ENCODE data around the gene TTLL6.
"Not testable (repeated sequence)": the region's sequence is repeated elsewhere in the genome, so short reads cannot be mapped to it uniquely, and the experiment has no call there.

Gene TTLL6

GRCh38 chr17:48837458-48837857 is 20.4 kb upstream of the TTLL6 start:
- not testable (repeated sequence) for H3K4me1 ChIP-seq (ENCODE audit: control insufficient read depth, insufficient read depth, low read length); H3K27me3 ChIP-seq (ENCODE audit: control insufficient read depth, insufficient read depth, low read length); H3K9ac ChIP-seq (ENCODE audit: low read length); H3K27ac ChIP-seq (ENCODE audit: low read depth, low read length); H3K36me3 ChIP-seq (ENCODE audit: control insufficient read depth, insufficient read depth, low read length); H3K9me3 ChIP-seq (ENCODE audit: control insufficient read depth, insufficient read depth, low read depth, low read length); H3K4me3 ChIP-seq (ENCODE audit: low read depth, low read length)

GRCh38 chr17:48835971-48836370 is 18.9 kb upstream of the TTLL6 start:
- no peaks in the 10 kb centered on the region for H3K36me3 ChIP-seq (ENCODE audit: control insufficient read depth, insufficient read depth, low read length)
- H3K27me3 ChIP-seq (ENCODE audit: control insufficient read depth, insufficient read depth, low read length), result no peaks in the 10 kb centered on the region
- no peaks in the 10 kb centered on the region for H3K9me3 ChIP-seq (ENCODE audit: control insufficient read depth, insufficient read depth, low read depth, low read length)
- no peak overlapping the region for H3K27ac ChIP-seq (ENCODE audit: low read depth, low read length)
- H3K9ac ChIP-seq (ENCODE audit: low read length), result no peak overlapping the region
- peaks cover 6% of the 10 kb centered on the region; the same call in 1 of the 2 replicates for H3K4me1 ChIP-seq (ENCODE audit: control insufficient read depth, insufficient read depth, low read length)
- no peak overlapping the region for H3K4me3 ChIP-seq (ENCODE audit: low read depth, low read length)

- H3K36me3 ChIP-seq (ENCODE audit: control insufficient read depth, insufficient read depth, low read length), result no peaks in the 10 kb centered on the region
- H3K9me3 ChIP-seq (ENCODE audit: control insufficient read depth, insufficient read depth, low read depth, low read length), result no peaks in the 10 kb centered on the region
- H3K27me3 ChIP-seq (ENCODE audit: control insufficient read depth, insufficient read depth, low read length), result no peaks in the 10 kb centered on the region
- H3K27ac ChIP-seq (ENCODE audit: low read depth, low read length), result no peak overlapping the region
- H3K9ac ChIP-seq (ENCODE audit: low read length), result no peak overlapping the region
- H3K4me1 ChIP-seq (ENCODE audit: control insufficient read depth, insufficient read depth, low read length), result peaks cover 6% of the 10 kb centered on the region; the same call in 1 of the 2 replicates
- H3K4me3 ChIP-seq (ENCODE audit: low read depth, low read length), result no peak overlapping the region
These were observed 17.9 kb upstream of the TTLL6 start for GRCh38 chr17:48834973-48835372.

- H3K9me3 ChIP-seq (ENCODE audit: control insufficient read depth, insufficient read depth, low read depth, low read length), result no peaks in the 10 kb centered on the region
- no peaks in the 10 kb centered on the region for H3K36me3 ChIP-seq (ENCODE audit: control insufficient read depth, insufficient read depth, low read length)
- H3K4me3 ChIP-seq (ENCODE audit: low read depth, low read length), result peak overlapping the region; percentile 99
- H3K9ac ChIP-seq (ENCODE audit: low read length), result peak overlapping the region; percentile 66
- peaks cover 6% of the 10 kb centered on the region; the same call in 1 of the 2 replicates for H3K4me1 ChIP-seq (ENCODE audit: control insufficient read depth, insufficient read depth, low read length)
- no peak overlapping the region for H3K27ac ChIP-seq (ENCODE audit: low read depth, low read length)
- H3K27me3 ChIP-seq (ENCODE audit: control insufficient read depth, insufficient read depth, low read length), result no peaks in the 10 kb centered on the region
These were observed 14.5 kb upstream of the TTLL6 start for GRCh38 chr17:48831549-48831883.

GRCh38 chr17:48830840-48831548 is 14.0 kb upstream of the TTLL6 start, which contains the start of gene CALCOCO2:
Gene CALCOCO2, plus strand, starts transcription at chr17:48831035. Its CDS starts 10,673 bp downstream, at chr17:48841708.
- H3K9me3 ChIP-seq (ENCODE audit: control insufficient read depth, insufficient read depth, low read depth, low read length), result no peaks in the 10 kb centered on the region
- H3K4me1 ChIP-seq (ENCODE audit: control insufficient read depth, insufficient read depth, low read length), result peaks cover 6% of the 10 kb centered on the region; the same call in 1 of the 2 replicates
- no peaks in the 10 kb centered on the region for H3K36me3 ChIP-seq (ENCODE audit: control insufficient read depth, insufficient read depth, low read length)
- peak within 1 kb of the TSS; percentile 99 for H3K4me3 ChIP-seq (ENCODE audit: low read depth, low read length)
- no peak within 1 kb of the TSS for H3K27ac ChIP-seq (ENCODE audit: low read depth, low read length)
- peak within 1 kb of the TSS; percentile 66 for H3K9ac ChIP-seq (ENCODE audit: low read length)
- no peaks in the 10 kb centered on the region for H3K27me3 ChIP-seq (ENCODE audit: control insufficient read depth, insufficient read depth, low read length)

GRCh38 chr17:48825446-48826381 is 8.7 kb upstream of the TTLL6 start:
- Histone ChIP-seq H3K27ac (ENCODE audit: low read depth, low read length) (no peak overlapping the region), H3K27me3 (ENCODE audit: control insufficient read depth, insufficient read depth, low read length) (no peaks in the 10 kb centered on the region), H3K4me1 (ENCODE audit: control insufficient read depth, insufficient read depth, low read length) (no peaks in the 10 kb centered on the region), H3K9ac (ENCODE audit: low read length) (no peak overlapping the region), H3K4me3 (ENCODE audit: low read depth, low read length) (no peak overlapping the region), H3K9me3 (ENCODE audit: control insufficient read depth, insufficient read depth, low read depth, low read length) (no peaks in the 10 kb centered on the region), H3K36me3 (ENCODE audit: control insufficient read depth, insufficient read depth, low read length) (no peaks in the 10 kb centered on the region)

GRCh38 chr17:48820936-48821335 is 3.9 kb upstream of the TTLL6 start:
- H3K9me3 ChIP-seq (ENCODE audit: control insufficient read depth, insufficient read depth, low read depth, low read length); H3K9ac ChIP-seq (ENCODE audit: low read length); H3K36me3 ChIP-seq (ENCODE audit: control insufficient read depth, insufficient read depth, low read length); H3K27me3 ChIP-seq (ENCODE audit: control insufficient read depth, insufficient read depth, low read length); H3K4me3 ChIP-seq (ENCODE audit: low read depth, low read length); H3K27ac ChIP-seq (ENCODE audit: low read depth, low read length): not testable (repeated sequence)
- peaks cover 20% of the 10 kb centered on the region for H3K4me1 ChIP-seq (ENCODE audit: control insufficient read depth, insufficient read depth, low read length)

GRCh38 chr17:48819466-48819865 is 2.4 kb upstream of the TTLL6 start:
- H3K27me3 ChIP-seq (ENCODE audit: control insufficient read depth, insufficient read depth, low read length), result peaks cover 18% of the 10 kb centered on the region
- H3K4me3 ChIP-seq (ENCODE audit: low read depth, low read length), result no peak overlapping the region
- no peak overlapping the region for H3K9ac ChIP-seq (ENCODE audit: low read length)
- no peak overlapping the region for H3K27ac ChIP-seq (ENCODE audit: low read depth, low read length)
- no peaks in the 10 kb centered on the region for H3K36me3 ChIP-seq (ENCODE audit: control insufficient read depth, insufficient read depth, low read length)
- no peaks in the 10 kb centered on the region for H3K9me3 ChIP-seq (ENCODE audit: control insufficient read depth, insufficient read depth, low read depth, low read length)
- H3K4me1 ChIP-seq (ENCODE audit: control insufficient read depth, insufficient read depth, low read length), result peaks cover 20% of the 10 kb centered on the region

GRCh38 chr17:48818361-48818841 is 1.4 kb upstream of the TTLL6 start:
- no peaks in the 10 kb centered on the region for H3K9me3 ChIP-seq (ENCODE audit: control insufficient read depth, insufficient read depth, low read depth, low read length)
- no peaks in the 10 kb centered on the region for H3K36me3 ChIP-seq (ENCODE audit: control insufficient read depth, insufficient read depth, low read length)
- H3K4me1 ChIP-seq (ENCODE audit: control insufficient read depth, insufficient read depth, low read length), result peaks cover 20% of the 10 kb centered on the region
- H3K9ac ChIP-seq (ENCODE audit: low read length), result peak overlapping the region; percentile 12
- peak overlapping the region; percentile 14 for H3K4me3 ChIP-seq (ENCODE audit: low read depth, low read length)
- peaks cover 18% of the 10 kb centered on the region for H3K27me3 ChIP-seq (ENCODE audit: control insufficient read depth, insufficient read depth, low read length)
- H3K27ac ChIP-seq (ENCODE audit: low read depth, low read length), result peak overlapping the region; percentile 24; the same call in 1 of the 2 replicates

- Histone ChIP-seq H3K9me3 (ENCODE audit: control insufficient read depth, insufficient read depth, low read depth, low read length) (no peaks in the 10 kb centered on the region), H3K27me3 (ENCODE audit: control insufficient read depth, insufficient read depth, low read length) (peaks cover 18% of the 10 kb centered on the region), H3K27ac (ENCODE audit: low read depth, low read length) (no peak overlapping the region), H3K9ac (ENCODE audit: low read length) (peak overlapping the region; percentile 56), H3K4me3 (ENCODE audit: low read depth, low read length) (peak overlapping the region; percentile 96), H3K4me1 (ENCODE audit: control insufficient read depth, insufficient read depth, low read length) (peaks cover 20% of the 10 kb centered on the region), H3K36me3 (ENCODE audit: control insufficient read depth, insufficient read depth, low read length) (no peaks in the 10 kb centered on the region)
These were observed 623 bp downstream of the TTLL6 start for GRCh38 chr17:48816438-48816773.

GRCh38 chr17:48815311-48815710 is 1.7 kb downstream of the TTLL6 start:
- Histone ChIP-seq H3K9me3 (ENCODE audit: control insufficient read depth, insufficient read depth, low read depth, low read length) (no peaks in the 10 kb centered on the region), H3K27me3 (ENCODE audit: control insufficient read depth, insufficient read depth, low read length) (peaks cover 18% of the 10 kb centered on the region), H3K4me3 (ENCODE audit: low read depth, low read length) (no peak overlapping the region)

More at GRCh38 chr17:48815311-48815710, 1.7 kb downstream of the TTLL6 start:
- H3K9ac ChIP-seq (ENCODE audit: low read length), result no peak overlapping the region
- H3K36me3 ChIP-seq (ENCODE audit: control insufficient read depth, insufficient read depth, low read length), result no peaks in the 10 kb centered on the region
- peaks cover 20% of the 10 kb centered on the region for H3K4me1 ChIP-seq (ENCODE audit: control insufficient read depth, insufficient read depth, low read length)
- no peak overlapping the region for H3K27ac ChIP-seq (ENCODE audit: low read depth, low read length)
